Fibroblast of lung (primary cell): Measurements from ENCODE around the gene DNAH9.

ENCODE experiments used
- EZH2 ChIP-seq: IDR thresholded peaks from 2 replicates; pipeline ENCODE4 v1.5.1; 2012; ENCODE audit warnings: low read length, control low read depth, mild to moderate bottlenecking; ENCODE audit errors: missing control alignments
- TF ChIP-seq, protein P1 (sequence below), 2 donors: IDR thresholded peaks in 1 of 2; conservative IDR thresholded peaks in 1 of 2; 1 replicate in 1 of 2; 2 replicates in 1 of 2; pipeline ENCODE4 v1.5.1; 2011 to 2012; ENCODE audit warnings: low read length in 2 of 2, control low read depth in 1 of 2, inconsistent platforms in 1 of 2, low read depth in 1 of 2, mild to moderate bottlenecking in 1 of 2

GRCh38 chr17:11954936-11955335 lies 356.7 kb downstream of the DNAH9 start:
- TF ChIP-seq, protein P1, sequence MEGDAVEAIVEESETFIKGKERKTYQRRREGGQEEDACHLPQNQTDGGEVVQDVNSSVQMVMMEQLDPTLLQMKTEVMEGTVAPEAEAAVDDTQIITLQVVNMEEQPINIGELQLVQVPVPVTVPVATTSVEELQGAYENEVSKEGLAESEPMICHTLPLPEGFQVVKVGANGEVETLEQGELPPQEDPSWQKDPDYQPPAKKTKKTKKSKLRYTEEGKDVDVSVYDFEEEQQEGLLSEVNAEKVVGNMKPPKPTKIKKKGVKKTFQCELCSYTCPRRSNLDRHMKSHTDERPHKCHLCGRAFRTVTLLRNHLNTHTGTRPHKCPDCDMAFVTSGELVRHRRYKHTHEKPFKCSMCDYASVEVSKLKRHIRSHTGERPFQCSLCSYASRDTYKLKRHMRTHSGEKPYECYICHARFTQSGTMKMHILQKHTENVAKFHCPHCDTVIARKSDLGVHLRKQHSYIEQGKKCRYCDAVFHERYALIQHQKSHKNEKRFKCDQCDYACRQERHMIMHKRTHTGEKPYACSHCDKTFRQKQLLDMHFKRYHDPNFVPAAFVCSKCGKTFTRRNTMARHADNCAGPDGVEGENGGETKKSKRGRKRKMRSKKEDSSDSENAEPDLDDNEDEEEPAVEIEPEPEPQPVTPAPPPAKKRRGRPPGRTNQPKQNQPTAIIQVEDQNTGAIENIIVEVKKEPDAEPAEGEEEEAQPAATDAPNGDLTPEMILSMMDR (conservative IDR thresholded peaks at IDR 0.05 in 1 of 2, IDR thresholded peaks at IDR 0.05 in 1 of 2; ENCODE audit: low read depth in 1 of 2, low read length in 2 of 2) = no peak
- no peak for TF ChIP-seq EZH2
